Stomach (tissue), 4 donors: ENCODE data around the gene PRKCA.

Source experiments
- CTCF ChIP-seq, 7 experiments: fragments of 450-650 bp in 4 of 7; fragments of 200-600 bp in 3 of 7; sonication (generic) in 3 of 7; IDR thresholded peaks; one replicate each; pipeline ENCODE4 v1.5.1; 2016 to 2019; ENCODE audit warnings: antibody characterized with exemption in 7 of 7, control low read depth in 2 of 7, mild to moderate bottlenecking in 1 of 7
- POLR2AphosphoS5 ChIP-seq, 3 donors: sonication (generic); formaldehyde crosslinking; IDR thresholded peaks; one replicate each; pipeline ENCODE4 v1.6.1; 2016; ENCODE audit warnings: antibody characterized with exemption in 3 of 3

- no peak for TF ChIP-seq CTCF (IDR thresholded peaks at IDR 0.05)
- no peak for TF ChIP-seq POLR2AphosphoS5 (IDR thresholded peaks at IDR 0.05)
Observed at GRCh38 chr17:66449418-66449977, 147.1 kb downstream of the PRKCA start.
